AML-193 (cell line): ENCODE measurements around the gene HACD3.
"Not testable (repeated sequence)": the region's sequence is repeated elsewhere in the genome, so short reads cannot be mapped to it uniquely, and the experiment has no call there.

Source experiments
- DNase-seq, 2 experiments: peaks; one replicate each; lab custom pipeline; 2025; lab: John Stamatoyannopoulos, UW

The HACD3 gene

DNA sequence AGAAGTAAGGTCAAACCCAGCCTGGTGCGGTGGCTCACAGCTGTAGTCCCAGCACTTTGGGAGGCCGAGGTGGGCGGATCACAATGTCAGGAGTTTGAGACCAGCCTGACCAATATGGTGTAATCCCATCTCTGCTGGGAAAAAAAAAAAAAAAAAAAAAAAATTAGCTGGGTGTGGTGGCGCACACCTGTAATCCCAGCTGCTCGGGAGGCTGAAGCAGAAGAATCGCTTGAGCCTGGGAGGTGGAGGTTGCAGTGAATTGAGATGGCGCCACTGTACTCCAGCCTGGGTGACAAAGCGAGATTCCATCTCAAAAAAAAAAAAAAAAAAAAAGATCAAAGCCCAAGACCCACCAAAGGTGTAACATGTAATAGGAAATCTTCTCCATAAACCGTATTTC is 19.0 kb downstream of the HACD3 start:
- DNase-seq = not testable (repeated sequence)

DNA sequence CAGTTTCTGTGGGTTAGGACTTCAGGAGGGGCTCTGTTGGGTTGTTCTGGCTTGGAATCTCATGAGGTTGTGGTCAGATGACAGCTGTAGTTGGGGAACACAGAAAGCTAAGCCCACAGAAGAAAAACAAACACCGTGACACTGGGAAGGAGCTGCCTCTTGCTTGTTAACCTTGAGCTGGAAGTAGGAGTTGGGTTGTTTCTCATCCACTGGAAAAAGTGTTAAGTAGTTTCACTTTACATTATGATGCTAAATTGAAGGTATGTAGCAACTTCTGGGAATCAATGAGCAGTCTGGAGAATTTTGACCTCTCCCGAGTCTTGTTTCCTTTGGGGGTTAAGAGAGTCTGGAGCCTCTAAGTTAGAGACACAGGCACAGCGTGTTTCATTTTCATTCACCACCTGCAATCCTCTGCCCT is 20.4 kb downstream of the HACD3 start:
- DNase-seq = no peak

DNA sequence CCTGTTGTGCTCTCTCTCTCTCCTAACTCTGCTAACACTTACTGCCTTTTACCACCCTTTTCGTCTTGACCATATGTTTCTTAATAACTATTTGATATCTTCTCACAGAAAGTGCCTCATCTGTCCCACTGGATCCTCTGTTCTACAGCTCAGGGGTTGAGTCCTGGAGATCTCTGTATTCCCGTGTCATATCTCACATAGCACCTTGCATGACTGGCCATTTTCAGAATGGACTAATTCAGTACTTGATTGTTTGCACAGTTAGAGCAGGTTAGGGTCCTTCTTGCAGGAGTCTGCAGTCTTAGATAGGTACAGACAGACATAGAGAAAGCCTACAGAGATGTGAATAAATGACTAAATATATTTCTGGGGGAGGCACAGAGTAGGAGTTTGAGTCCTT is 20.9 kb downstream of the HACD3 start:
- no peak for DNase-seq

DNA sequence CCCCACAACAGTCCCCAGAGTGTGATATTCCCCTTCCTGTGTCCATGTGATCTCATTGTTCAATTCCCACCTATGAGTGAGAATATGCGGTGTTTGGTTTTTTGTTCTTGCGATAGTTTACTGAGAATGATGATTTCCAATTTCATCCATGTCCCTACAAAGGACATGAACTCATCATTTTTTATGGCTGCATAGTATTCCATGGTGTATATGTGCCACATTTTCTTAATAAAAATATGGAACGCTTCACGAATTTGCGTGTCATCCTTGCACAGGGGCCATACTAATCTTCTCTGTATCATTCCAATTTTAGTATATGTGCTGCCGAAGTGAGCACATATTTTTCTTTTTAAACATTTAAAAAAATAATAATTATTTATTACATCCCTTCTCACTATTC is 22.6 kb downstream of the HACD3 start:
- not testable (repeated sequence) for DNase-seq

DNA sequence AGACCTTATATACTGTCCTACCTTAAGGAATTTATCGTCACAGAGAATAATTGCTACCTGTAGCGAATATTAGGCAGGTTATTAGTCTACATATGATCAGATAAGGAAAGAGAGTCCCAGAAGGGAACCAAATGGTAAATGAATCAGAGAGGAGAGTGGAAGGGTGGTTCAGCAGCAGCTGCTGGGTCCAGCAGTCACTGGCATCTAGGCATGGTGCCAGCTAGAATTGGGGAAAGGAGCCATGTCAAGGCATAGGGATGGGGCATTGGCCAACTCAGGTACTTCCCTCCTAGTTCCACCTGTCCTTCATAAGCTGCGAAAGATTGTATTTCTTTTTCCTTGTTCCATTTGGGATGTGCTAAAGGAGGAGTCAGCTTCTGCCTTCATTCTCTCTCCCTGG is 23.4 kb downstream of the HACD3 start:
- no peak for DNase-seq

DNA sequence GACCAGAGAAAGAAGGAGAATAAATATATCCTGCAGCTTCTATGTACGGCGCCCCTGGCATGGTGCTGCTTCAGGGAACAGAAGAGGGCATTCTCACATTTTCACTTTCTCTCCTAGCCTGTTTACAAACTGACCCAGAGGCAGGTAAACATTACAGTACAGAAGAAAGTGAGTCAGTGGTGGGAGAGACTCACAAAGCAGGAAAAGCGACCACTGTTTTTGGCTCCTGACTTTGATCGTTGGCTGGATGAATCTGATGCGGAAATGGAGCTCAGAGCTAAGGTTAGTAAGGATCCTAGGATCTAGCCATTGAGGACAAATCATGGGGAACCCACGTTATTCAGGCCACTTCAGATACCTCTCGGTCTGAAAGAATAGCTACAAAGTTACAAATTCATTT is 26.4 kb downstream of the HACD3 start:
- no peak for DNase-seq

DNA sequence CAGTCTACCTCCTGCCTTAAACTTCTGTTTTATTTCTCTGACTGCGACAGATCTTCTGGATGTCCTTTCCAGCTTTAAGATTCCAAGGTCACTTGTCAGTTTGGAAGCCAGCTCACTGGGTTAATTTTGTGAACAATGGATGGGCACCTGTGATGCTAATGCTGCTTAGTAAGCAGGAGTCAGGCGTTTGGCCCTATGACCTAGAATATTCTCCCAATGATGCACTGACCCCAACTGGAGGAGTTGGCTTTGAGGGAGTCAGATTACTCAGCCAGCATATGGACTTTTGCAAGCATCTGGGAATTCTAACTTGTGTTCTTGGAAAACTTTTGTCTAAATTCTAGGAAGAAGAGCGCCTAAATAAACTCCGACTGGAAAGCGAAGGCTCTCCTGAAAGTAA is 28.1 kb downstream of the HACD3 start:
- DNase-seq = no peak

DNA sequence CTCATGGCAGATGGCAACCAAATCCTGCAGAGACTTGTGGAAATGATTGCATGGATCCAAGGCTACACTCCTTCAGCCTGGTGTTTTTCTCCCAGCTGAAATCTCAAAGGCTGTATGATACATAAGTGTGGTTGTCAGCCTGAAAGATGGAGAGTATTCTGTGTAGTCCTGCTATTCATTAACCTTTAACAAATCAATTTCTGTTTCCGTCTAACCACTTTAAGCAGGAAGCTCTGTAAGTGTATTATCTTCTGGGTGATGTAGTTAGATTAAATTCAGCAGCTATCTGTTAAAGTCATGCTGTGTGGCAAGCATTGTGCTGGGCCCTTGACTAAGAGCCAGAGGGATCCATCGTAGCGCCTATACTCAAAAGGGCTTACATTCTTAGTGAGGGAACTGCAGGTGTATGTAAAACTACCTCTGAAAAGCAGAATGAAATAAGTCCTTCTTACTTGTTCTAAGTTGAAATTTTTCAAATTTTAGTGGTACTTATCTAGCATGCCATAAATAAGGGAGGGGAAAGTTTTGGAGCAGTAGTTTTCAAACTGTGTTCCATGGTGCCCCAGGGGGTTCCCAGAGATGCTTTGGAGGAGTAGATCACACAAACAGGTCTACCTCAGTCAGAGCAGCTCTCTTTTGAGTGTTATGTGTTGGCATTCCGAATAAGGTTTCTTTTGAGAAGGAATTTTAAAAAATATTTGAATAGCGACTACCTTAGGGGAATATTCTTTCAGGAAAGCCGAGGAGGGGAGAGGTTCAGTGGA is 28.9 kb downstream of the HACD3 start:
- no peak for DNase-seq

DNA sequence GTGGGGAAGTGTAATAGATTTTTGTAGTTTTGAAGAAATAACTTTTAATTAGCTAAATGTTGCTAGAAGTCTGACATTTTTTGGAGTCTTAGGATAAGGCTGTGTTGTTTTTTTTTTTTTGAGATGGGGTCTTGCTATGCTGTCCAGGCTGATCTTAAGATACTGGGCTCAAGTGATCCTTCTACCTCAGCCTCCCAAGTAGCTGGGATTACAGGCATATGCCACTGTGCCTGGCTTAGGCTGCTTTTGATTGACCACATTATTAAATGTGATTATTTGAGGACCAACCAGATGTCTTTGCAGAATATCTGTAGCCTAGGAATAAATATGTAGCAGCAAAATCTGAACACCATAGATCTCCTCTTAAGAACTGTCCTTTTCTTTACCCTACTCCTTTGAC is 29.7 kb downstream of the HACD3 start:
- DNase-seq = no peak

DNA sequence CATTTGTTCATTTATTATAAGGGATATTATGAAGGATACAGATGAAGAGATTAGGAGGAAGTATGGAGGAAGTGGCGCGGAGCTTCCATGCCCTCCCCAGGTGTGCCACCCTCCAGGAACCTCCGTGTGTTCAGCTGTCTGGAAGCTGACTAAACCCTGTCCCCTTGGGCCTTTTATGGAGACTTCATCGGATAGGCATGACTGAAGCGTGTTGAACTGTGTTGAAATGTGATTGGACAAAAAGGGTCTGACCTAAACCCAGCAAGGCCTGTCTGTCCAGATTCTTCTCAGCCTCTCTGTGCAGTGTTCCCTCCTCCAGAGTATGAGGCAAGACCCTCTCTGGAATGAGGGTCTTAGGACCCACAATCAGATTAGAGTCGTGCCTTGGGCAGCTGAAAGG is 31.7 kb downstream of the HACD3 start:
- DNase-seq = no peak

DNA sequence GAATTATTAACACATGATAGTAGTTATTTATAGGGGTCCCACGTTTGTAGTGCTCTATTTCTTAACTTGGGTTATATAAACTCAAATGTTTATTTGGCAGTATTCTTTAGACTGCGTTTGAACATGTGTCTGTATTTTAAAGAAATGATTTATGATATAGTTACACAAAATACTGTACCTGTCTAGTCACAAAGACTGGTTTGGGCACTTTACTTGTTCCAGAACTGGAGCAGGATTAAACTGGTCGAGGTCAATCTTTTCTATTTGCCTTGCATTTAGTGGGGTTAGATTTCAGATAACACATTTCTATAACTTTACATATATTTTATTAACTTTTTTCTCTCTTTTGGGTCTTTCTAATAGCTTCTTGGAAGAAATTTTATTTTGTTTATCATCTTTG is 39.5 kb downstream of the HACD3 start:
- no peak for DNase-seq

DNA sequence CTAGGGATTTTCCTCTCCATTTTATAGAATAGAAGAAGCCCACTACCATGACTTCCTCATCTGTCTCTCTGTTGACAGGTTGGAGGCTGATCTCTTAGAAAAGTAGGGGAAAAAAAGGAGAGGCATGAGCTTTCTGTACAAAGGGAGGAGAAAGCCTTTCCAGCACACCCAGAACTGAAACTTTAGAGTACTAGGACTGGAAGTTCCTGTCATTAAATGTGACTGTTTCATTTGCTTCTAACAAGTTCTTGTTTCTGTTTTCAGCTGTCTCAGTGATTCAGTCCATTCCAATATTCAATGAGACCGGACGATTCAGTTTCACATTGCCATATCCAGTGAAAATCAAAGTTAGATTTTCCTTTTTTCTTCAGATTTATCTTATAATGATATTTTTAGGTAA is 41.7 kb downstream of the HACD3 start:
- no peak for DNase-seq

DNA sequence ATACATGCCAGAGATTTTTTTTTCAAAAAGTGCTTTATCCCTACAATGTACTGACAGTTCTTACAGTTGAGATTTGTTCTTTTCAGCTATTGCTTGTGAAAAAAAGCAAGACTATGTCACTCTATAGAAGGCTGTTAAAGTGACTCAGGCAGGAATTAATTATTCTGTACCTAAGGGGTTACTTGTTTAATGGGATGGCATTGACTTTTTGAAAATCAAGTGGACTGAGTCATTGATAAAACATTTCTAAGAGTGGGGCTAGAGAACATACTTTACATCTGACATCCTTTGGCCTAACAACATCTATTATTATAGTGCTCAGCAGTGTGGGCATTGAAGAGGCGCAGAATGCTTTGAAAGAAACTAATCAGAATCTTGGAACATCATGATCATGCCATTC is 46.4 kb downstream of the HACD3 start:
- no peak for DNase-seq

DNA sequence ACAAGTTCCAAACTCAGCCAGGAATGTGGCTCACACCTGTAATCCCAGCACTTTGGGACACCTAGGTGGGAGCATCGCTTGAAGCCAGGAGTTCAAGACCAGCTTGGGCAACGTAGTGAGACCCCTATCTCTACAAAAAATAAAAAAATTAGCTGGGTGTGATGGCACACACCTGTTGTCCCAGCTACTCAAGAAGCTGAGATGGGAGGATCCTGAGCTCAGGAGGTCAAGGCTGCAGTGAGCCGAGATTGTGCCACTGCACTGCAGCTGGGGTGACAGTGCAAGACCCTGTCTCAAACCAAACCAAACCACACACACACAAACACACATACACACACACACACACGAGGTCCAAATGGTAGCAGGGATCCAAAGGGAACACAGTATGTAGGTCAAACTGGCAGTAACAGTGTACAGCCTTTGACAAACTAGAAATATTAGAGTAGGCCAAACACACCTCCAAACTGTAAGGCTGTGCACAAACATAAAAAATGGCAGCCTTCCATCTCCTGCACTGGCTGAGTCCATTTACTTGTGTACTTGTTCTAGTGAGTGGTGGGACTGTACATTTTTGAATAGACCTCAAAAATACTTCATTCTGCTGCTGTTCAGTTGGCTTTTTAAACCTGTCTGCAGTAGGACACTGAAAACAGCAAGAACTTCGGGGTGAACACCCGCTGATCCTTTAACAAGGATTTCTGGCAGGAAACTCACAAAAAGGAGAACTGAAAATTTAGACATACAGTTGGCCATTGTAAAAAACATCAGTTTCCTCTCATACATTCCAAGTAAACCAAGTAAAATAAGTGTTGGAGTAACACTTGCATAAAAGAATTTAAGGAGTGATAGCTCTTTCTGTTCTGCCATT is 47.1 kb downstream of the HACD3 start:
- no peak for DNase-seq

DNA sequence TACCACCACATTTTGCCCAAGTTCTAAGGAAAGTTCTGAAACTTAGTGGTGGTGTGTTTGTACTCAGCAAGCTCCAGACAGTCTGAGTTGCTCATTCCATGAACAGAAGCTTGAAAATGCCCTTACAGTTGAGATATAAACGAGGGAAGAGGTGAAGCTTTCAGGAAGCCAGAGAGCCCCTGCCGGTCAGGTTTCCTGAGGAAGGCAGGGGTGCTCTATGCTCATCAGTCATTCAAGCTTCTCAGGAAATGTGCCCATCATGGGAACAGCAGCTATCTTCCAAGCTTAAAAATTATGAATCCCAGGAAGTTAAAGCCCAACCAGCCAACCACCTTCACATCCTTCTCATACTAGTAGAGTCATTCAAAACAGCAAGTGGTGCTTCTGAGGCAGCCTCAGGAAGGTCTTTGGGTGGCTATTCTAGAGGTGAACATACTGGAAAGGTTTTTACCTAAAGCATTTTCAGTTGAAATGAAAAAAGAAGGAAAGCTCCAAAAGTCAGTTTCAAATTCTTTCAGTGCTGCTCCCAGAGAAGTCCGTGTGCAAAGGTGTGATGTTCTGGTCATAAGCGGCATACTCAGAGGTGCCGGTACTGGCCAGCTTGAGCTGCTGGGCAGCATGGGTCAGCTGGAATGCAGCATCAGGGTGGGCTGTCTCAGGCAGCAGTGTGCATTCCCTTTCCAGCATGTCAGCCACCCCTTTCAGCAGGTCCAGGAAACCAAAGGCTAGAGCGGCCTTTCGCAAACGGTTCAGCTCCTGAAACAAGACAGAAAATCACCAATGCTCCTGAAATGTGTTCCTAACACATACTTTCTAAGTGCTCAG is 48.9 kb downstream of the HACD3 start:
- DNase-seq = no peak

DNA sequence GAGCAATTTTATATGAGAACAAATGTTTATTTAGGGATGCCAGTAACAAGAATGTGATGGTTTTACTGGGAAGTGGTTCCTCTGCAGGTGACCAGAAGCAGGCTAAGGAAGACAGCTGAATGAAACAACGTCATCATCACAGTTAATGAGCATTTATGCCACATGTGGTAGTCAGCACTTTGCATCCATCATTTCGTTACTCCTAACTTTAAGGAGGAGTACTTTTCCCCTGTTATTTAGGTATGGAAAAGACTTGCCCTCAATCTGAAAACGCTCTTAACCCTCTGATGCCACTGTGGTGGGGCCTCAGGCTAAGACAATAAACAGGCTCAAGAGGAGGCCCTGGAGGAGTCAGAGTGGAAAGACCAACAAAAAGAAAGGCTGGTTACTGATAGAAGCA is 49.5 kb downstream of the HACD3 start:
- no peak for DNase-seq

DNA sequence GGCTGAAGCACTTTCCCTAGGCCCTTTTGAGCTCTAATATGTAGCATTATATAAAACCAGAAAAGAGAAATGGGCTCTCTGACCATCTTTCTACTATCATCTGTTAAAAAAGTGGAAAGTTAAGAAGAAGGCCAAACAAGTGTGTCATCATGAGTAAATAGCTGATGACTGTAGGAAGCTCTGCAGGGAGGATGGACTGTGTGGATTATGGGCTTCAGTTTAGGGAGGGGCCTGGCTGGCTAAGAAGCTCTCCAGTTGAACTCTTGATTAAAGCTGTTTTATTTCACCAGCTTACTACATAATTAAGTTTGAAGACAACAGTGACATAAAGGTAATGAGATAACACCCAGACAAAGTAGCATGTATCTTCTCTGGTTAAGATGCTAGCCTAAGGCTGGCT is 50.0 kb downstream of the HACD3 start:
- DNase-seq = no peak

DNA sequence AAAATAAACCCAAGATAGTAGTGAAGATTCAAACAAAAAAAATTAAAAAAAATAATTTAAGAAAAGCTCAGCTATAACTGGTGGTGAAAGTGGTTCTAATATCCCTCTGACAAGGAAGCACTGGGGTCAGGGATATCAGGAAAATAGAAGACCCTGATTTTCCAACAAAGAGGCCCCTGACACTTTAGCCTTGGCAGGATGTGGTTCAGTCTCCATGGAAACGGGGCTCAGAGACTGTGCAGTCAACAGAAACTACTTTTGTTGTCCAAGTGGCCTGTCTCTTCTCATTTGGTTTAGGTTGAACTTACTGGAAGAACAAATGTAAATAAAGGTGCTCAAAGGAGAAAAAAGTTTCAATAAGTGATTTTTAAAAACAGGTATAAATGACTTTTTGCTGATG is 53.4 kb downstream of the HACD3 start:
- DNase-seq = no peak

DNA sequence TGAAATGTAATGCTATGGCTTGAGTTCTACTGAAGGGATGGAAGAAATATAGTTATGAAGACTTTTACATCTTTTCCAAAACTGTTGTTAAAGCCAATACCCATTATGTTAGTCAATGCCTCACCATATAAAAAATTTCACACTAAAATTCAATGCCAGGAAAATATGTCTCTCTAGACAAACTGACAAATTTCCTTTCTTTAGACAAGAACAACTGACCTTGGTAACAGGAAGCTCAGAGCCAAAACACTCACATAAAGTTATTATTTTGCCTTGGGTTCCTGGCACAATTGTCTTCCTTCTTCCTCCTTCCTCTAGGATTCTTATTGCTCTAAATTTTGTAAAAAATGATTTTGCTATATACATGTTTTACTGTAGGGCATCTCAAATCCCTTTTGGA is 54.0 kb downstream of the HACD3 start:
- DNase-seq = no peak

DNA sequence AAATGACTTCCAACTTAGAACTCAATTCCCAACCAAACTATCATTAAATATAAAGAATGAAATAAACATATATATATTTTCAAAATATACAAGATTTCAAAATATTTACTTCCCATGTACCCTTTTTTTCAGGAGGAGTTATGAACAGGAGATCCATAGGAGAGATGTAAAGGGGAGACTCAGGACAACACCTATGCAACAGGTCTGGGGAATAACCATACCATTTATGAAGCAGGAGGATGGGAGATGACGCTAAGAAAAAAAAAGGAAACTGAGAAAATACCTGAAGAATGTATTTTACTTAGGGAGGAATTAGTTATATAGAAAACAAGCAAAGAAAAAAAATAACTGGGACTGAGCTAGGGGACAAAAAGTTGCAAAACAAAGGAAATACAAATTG is 56.8 kb downstream of the HACD3 start:
- DNase-seq = no peak

DNA sequence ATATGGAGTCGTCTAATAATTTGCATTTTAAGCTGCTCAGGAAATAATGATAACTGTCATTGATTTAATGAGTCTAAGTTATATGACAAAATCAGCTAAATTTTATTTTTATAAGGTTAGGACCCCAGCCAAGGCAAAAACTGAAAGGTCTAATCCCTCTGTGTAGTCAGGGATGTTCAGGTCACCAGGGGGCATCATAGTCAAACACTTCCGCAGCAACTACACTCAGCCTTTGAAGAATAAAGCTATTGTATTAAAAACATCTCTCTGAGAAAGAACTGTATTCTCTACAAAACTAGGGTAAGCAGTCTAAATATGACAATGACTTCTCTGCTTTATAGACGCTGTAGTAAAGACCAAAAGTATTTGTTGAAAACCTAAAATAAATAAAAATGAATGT is 65.7 kb downstream of the HACD3 start:
- no peak for DNase-seq

DNA sequence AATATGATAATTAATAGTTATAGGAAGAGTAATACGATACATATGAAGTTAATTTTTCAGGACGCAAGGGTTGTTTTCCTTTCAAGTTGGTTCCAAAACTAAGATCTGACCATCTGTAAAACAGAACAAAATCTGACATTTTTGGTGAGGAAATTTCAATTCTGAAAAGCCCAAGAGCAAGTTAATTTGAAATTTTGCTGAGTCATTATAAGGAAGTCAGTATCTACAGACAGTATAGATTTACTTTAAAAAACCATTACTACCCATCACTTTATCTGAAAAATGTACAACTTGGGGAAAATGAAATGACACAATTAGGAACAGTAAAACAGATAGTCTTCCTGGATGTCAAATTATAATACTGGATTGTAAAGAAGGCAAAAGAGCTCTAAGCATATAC is 68.2 kb downstream of the HACD3 start:
- DNase-seq = no peak

DNA sequence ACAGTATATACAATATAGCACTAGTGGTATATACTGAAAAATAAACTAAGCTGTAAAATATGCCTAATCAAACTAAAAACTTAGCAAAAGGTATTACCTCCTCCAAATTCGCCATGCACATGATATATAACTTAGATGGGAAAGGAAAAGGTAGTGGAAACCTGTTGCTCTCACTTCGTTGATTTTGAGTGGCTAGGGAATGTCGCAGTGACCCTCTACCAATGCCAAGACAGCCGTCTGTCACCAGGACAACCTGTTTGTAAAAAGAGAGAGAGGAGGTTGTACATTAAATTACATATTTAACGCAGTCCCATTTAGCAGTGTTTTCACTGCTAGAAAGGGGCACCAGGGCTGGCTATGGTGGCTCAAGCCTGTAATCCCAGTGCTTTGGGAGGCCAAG is 69.4 kb downstream of the HACD3 start:
- no peak for DNase-seq
